GM19452 (cell line): ENCODE results near the gene ATAD5.
"Not testable (repeated sequence)": the region's sequence is repeated elsewhere in the genome, so short reads cannot be mapped to it uniquely, and the experiment has no call there.

Experiments used
- ATAC-seq: cut with Tn5 transposase; IDR thresholded peaks from one replicate; pipeline ENCODE4 v1.9.1; 2021; ENCODE audit not compliant: unreplicated experiment

Gene ATAD5

GRCh38 chr17:30831663-30832437, at the start of gene ATAD5:
ATAD5 (plus strand) TSS chr17:30831966; CDS start chr17:30832348, 382 bp downstream.
- peak; percentile 65 for ATAC-seq

GRCh38 chr17:30782206-30782605, 49.6 kb upstream of the ATAD5 start:
- no peak for ATAC-seq

GRCh38 chr17:30788918-30789317, 42.8 kb upstream of the ATAD5 start:
- ATAC-seq, result no peak

- ATAC-seq, result no peak
Observed at GRCh38 chr17:30790279-30790678, 41.5 kb upstream of the ATAD5 start.

- no peak for ATAC-seq
Observed at GRCh38 chr17:30793282-30793977, 38.3 kb upstream of the ATAD5 start.

- no peak for ATAC-seq
Observed at GRCh38 chr17:30794372-30794771, 37.4 kb upstream of the ATAD5 start.

GRCh38 chr17:30796016-30796415, 35.8 kb upstream of the ATAD5 start:
- ATAC-seq, result no peak

GRCh38 chr17:30801671-30802070, 30.1 kb upstream of the ATAD5 start:
- ATAC-seq, result no peak

GRCh38 chr17:30805944-30806456, 25.8 kb upstream of the ATAD5 start:
- no peak for ATAC-seq

GRCh38 chr17:30807896-30808295, 23.9 kb upstream of the ATAD5 start:
- no peak for ATAC-seq

GRCh38 chr17:30808785-30809286, 22.9 kb upstream of the ATAD5 start:
- ATAC-seq, result peak; percentile 91

GRCh38 chr17:30809867-30810266, 21.9 kb upstream of the ATAD5 start:
- ATAC-seq, result no peak

GRCh38 chr17:30812218-30813177, 19.3 kb upstream of the ATAD5 start:
- ATAC-seq, result no peak

- ATAC-seq, result not testable (repeated sequence)
Observed at GRCh38 chr17:30814236-30814635, 17.5 kb upstream of the ATAD5 start.

- not testable (repeated sequence) for ATAC-seq
Observed at GRCh38 chr17:30814860-30815259, 16.9 kb upstream of the ATAD5 start.

- ATAC-seq, result no peak
Observed at GRCh38 chr17:30816165-30816564, 15.6 kb upstream of the ATAD5 start.

- no peak for ATAC-seq
Observed at GRCh38 chr17:30819971-30820705, 11.6 kb upstream of the ATAD5 start.

- no peak for ATAC-seq
Observed at GRCh38 chr17:30821871-30822723, 9.7 kb upstream of the ATAD5 start.

- ATAC-seq, result not testable (repeated sequence)
Observed at GRCh38 chr17:30822919-30823318, 8.8 kb upstream of the ATAD5 start.
